HG03175 (cell line): ENCODE data around the gene AIDA.
"Not testable (repeated sequence)": the region's sequence is repeated elsewhere in the genome, so short reads cannot be mapped to it uniquely, and the experiment has no call there.

Source experiments
- ATAC-seq: cut with Tn5 transposase; IDR thresholded peaks from one replicate; pipeline ENCODE4 v1.9.1; 2021; ENCODE audit warnings: mild to moderate bottlenecking, moderate library complexity; ENCODE audit not compliant: unreplicated experiment

Gene AIDA

GRCh38 chr1:222713091-222713961 is 1.0 kb upstream of the AIDA start:
- ATAC-seq: peak; percentile 61

DNA sequence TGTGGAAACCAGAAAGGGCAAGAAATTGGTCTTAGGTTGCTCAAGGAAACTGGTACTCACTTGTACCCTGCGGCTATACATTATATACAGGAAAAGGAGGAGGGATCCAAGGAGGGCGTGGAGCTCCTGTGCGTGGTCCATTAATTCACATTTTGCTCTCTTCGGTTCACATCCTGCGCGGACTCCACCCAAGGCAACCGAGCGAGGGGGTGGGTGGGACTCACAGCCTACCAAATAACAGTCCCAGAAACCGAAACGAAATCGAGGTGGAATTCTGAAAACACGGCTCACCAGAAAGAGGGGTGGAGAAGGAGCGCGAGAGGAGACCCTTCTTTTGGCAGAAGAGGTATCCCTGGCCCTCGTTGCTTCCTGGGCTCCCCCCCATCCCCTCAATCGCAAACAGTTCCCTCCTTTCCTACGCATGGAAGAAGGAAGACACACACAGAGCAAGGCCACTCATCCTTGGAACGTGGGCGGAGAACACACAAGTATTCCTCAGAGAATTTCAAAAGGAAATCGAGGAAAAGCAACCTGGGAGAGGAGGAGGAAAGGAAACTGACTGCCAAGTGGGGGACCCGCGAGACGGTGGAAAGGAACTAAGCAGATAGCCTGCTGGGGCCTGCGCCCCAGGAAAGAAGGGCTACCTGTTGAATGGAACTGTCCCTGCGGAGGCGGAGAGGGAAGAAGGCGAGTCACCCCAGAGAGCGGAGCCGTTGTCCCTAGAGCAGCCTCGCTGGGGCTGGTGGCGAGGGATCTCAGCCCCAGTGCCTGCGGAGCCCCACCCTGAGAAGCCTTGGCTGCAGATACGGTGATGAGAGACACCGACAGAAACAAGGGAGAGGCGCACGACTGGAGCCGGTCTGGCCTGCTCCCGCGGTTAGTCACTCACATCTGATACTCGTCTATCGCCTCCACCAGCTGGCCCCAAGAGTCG is 705 bp downstream of the AIDA start:
- ATAC-seq: peak; percentile 40

- no peak for ATAC-seq
Measured at GRCh38 chr1:222709700-222710153, 2.6 kb downstream of the AIDA start.

DNA sequence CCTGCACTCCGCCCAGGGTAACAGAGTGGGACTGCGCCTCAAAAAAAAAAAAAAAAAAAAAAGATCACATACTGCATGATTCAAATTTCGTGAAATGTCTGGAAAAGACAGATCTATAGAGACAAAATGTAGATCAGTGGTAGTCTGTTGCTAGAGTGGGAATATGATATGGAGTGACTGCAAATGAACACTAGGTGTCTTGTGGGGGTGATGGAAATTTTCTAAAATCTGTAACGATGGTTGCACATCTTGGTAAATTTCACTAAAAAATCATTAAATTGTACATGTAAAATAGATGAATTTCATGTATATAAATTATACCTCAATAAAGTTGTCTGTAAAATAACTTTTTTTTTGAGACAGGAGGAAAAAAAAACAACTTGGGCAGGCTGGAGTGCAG is 5.5 kb downstream of the AIDA start:
- no peak for ATAC-seq

DNA sequence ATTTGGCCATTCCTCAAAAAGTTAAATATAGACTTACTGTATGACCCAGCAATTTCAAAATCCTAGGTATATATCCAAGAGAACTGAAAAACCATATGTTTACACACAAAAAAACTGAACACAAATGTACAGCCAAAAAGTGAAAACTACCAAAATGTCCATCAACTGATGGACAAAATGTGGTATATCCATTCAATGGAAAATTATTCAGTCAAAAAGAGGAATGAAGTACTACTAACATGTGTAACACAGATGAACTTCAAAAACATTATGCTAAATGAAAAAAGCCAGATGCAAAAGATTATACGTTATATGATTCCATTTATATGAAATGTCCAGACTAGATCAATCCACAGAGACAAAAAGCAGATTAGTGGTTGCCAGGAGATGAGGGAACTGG is 8.0 kb downstream of the AIDA start:
- no peak for ATAC-seq

DNA sequence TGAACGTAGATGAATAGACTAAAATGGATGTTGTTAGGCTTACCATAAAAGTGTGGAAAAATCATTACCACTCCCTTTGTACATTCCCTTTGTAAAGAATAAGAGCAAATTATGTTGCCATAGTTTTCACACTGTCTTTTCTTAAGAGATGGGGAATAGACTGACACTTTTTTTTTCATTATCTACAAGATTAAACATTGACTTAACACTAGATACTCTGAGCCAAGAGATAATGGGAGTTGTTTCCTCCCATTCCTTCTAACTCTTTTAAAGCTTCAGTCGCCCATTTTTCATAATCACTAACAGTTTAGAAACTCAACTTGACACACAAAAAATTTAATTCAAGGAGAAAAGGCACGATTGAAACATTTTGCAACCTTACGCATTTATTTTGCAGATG is 10.1 kb downstream of the AIDA start:
- ATAC-seq: no peak

- ATAC-seq: no peak
Measured at GRCh38 chr1:222697826-222698225, 14.5 kb downstream of the AIDA start.

DNA sequence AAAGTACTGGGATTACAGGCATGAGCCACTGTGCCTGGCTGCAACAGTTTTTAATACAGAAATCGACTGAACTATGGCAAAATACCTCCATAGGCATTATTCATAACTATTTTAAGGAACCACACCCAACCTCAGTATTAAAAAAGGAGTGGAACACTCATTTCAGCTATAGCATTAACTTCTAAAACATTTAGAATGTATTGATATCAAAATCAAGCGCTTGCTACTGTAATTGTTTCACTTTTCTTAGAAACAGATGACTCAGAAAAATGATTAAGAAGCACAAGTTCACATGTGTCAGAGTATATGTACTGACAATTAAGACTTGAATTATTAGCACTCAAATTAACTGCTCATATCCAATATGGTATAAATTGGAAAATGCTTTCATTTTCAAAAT is 15.1 kb downstream of the AIDA start:
- no peak for ATAC-seq

GRCh38 chr1:222696741-222697140 is 15.6 kb downstream of the AIDA start:
- no peak for ATAC-seq

DNA sequence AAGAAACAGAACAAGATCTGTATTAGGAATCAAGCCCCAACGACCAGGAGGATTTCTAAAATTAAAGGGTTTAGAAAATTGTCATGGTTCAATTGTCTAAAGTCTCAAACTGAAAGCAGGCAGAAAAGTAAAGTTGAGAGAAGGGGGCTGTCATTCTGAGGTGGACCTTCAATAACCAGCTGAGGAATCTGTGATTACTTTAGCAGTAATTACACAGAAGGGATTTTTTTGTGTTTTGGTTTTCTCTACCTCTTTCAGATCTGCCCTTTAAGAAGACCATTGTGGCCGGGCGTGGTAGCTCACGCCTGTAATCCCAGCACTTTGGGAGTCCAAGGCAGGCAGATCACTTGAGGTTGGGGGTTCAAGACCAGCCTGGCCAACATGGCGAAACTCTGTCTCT is 17.4 kb downstream of the AIDA start:
- no peak for ATAC-seq

GRCh38 chr1:222691016-222691415 is 21.3 kb downstream of the AIDA start:
- ATAC-seq: no peak

- ATAC-seq: no peak
Measured at GRCh38 chr1:222680080-222680479, 32.2 kb downstream of the AIDA start.

- ATAC-seq: no peak
Measured at GRCh38 chr1:222670110-222670509, 42.2 kb downstream of the AIDA start.

DNA sequence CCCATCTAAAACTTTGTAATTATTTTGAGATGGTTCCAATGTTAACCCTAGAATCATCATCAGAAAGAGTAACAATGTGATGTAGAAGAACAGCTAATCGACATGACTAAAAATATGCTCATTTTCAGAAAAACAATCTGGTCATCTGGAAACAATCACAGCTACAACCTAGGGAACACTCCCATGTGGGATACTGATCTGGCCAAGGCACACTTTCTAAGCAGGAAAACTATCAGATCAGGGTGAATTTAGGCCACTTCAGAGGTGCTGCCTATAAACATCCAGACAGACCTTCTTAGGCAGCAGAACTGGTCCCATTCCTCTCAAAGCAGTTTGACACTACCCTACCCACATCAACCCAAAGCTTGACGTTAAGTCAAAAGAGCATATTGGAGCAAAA is 43.2 kb downstream of the AIDA start:
- not testable (repeated sequence) for ATAC-seq

- ATAC-seq: not testable (repeated sequence)
Measured at GRCh38 chr1:222668184-222668583, 44.1 kb downstream of the AIDA start.

- no peak for ATAC-seq
Measured at GRCh38 chr1:222665964-222666363, 46.3 kb downstream of the AIDA start.

DNA sequence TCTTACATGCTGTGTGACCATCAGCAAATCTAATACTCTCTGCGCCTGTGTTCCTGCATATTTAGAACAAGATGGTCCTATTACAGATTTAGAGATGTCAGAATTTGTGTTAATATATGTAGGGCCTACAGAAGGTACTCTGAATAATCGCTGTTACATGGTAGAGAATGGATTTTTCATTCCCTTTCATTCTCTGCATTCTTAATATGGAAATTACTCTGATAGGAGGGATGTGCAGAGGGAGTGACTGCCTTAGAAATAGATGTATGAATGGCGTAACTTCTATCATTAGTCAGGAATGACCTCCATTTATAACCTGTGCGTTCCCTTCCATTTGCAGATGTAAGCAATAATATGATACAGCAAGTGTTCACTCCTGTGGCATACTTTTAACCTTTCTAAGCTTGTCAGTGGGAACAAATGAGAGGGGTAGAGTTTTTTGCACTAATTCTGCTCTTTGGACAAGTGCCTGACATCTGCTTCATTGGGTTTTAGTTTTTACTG is 48.8 kb downstream of the AIDA start:
- no peak for ATAC-seq

DNA sequence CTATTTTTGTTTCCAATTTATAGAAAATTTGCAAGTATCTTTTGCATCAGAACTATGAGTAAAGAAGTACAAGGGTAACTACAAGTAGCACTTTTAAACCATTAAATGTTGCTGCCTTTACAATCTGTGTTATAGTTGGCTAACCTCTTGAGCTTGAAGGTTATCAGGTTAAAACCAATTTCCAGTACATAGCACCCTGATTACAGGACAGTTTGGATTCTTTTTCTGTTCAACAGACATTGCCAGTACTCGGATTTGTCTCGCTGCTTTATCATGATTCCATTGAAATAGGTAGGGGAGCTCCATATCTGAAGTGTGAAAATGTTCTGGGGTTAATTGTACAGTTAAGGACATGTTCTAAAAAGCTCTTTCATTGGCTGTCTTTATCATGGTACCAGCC is 54.4 kb downstream of the AIDA start:
- no peak for ATAC-seq

- no peak for ATAC-seq
Measured at GRCh38 chr1:222656391-222657155, 55.7 kb downstream of the AIDA start.

DNA sequence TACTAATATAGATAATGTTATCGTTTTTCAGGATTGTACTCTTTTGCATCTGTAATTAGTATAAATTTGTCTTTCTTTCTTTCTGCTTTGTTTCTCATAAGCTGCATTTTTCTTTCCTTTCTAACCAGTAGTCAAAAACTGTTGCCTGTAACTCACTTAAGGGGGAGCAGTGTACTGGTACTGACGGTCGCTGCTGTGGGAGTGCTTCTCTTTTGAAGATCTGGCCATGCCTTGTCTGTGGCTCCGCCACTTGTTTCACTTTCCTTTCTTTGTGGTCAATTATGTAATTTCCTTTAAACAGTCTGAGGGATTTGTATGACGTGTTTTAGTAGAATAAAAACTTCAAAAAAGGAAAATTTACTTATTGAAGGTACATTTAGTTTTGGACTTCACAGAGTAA is 57.4 kb downstream of the AIDA start:
- peak; percentile 91 for ATAC-seq
